Measurements from ENCODE around the gene STIM1. TPM values are rescaled to one million over a fixed set of nuclear protein-coding genes. Genes with fewer than 3 reads are reported as not detected.

The STIM1 gene
- total and polyA plus RNA-seq, 12 donors, result 11.9 to 55.7 (median 37.4) TPM

- Histone ChIP-seq H3K9me3 (no peaks in the 10 kb centered on the region), H3K4me3 (no peak overlapping the region), H3K4me1 (peaks cover 16 to 87% (median 64%) of the 10 kb centered on the region in 9 donors), H3K36me3 (no peaks in the 10 kb centered on the region), H3K27me3 (no peaks in the 10 kb centered on the region), H3K27ac (peak overlapping the region in 1 of 10 donors; percentile 83)
- DNase-seq (no peak), ATAC-seq (no peak)
- intact Hi-C loops (cut with DNase I), result loop anchor here in 9 of 10 donors (5.0 to 10.0 kb wide), 6 partner anchors 84 to 116 kb away; partner anchors contain the start of gene STIM1 (in 8 of the 9)
- TF ChIP-seq, protein P1, sequence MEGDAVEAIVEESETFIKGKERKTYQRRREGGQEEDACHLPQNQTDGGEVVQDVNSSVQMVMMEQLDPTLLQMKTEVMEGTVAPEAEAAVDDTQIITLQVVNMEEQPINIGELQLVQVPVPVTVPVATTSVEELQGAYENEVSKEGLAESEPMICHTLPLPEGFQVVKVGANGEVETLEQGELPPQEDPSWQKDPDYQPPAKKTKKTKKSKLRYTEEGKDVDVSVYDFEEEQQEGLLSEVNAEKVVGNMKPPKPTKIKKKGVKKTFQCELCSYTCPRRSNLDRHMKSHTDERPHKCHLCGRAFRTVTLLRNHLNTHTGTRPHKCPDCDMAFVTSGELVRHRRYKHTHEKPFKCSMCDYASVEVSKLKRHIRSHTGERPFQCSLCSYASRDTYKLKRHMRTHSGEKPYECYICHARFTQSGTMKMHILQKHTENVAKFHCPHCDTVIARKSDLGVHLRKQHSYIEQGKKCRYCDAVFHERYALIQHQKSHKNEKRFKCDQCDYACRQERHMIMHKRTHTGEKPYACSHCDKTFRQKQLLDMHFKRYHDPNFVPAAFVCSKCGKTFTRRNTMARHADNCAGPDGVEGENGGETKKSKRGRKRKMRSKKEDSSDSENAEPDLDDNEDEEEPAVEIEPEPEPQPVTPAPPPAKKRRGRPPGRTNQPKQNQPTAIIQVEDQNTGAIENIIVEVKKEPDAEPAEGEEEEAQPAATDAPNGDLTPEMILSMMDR (IDR thresholded peaks at IDR 0.05), result no peak
- WGBS, 2 donors, result 93 to 97% methylated on average over 2 of the region's 2 CpGs
These were observed 93.7 kb downstream of the STIM1 start for GRCh38 chr11:3949125-3949524.

DNA sequence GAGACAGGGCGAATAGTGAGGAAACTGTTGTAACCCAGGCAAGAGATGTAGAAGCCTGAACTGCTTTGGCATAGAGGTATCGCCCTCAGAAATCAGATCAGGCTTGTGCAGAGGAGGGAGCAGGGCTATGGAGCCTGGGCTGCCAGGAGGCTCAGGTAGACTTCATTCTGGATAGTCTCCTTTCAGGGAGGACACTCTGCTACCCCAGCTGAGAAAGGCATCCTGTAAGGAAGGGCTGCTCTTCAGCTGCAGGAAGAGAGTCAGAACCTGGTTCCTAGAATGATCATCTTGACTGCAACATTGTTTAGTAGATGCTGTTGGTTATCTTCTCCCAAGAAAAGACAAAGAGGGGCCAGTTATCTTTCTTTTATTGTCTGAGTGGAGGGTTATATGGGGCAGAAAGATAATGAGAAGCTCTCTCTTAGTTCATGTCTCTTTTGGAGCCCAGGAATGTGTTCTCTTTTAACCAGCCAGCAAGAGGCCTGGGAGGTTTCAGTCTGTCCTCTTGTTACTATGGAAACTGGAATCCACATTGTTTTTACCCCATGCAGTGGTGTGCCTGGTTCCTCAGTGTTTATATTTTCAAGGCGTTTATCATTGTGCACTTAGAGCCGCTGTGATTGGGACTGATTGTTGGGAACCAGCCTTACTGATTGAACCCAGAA is 95.7 kb downstream of the STIM1 start:
- Histone ChIP-seq H3K4me3 (no peak overlapping the region), H3K27me3 (no peaks in the 10 kb centered on the region), H3K36me3 (no peaks in the 10 kb centered on the region), H3K27ac (peak overlapping the region in 5 of 10 donors; percentile 3 to 46 (median 23)), H3K9me3 (no peaks in the 10 kb centered on the region), H3K4me1 (peaks cover 12 to 81% (median 49%) of the 10 kb centered on the region in 9 donors)
- TF ChIP-seq, protein P1 (IDR thresholded peaks at IDR 0.05), result no peak
- peak in 7 of 8 donors; percentile 17 to 73 (median 34) for ATAC-seq
- DNase-seq, result no peak
- 35 to 59% methylated on average over 4 of the region's 4 CpGs for WGBS, 2 donors
- intact Hi-C loops (cut with DNase I), result loop anchor here in 2 of 10 donors (5.0 to 10.0 kb wide), 2 partner anchors 74 to 91 kb away; no protein-coding TSS in a partner anchor

GRCh38 chr11:3952715-3953114 is 97.3 kb downstream of the STIM1 start:
- Histone ChIP-seq H3K36me3 (no peaks in the 10 kb centered on the region), H3K27ac (no peak overlapping the region), H3K4me3 (no peak overlapping the region), H3K4me1 (peaks cover 7 to 65% (median 34%) of the 10 kb centered on the region in 9 donors), H3K9me3 (no peaks in the 10 kb centered on the region), H3K27me3 (no peaks in the 10 kb centered on the region)
- intact Hi-C loops (cut with DNase I), result loop anchor here in 2 of 10 donors (5.0 to 10.0 kb wide), 2 partner anchors 72 to 90 kb away; no protein-coding TSS in a partner anchor
- TF ChIP-seq, protein P1 (IDR thresholded peaks at IDR 0.05), result no peak
- DNase-seq, result no peak
- peak in 1 of 8 donors; percentile 17 for ATAC-seq

- Histone ChIP-seq H3K4me1 (peaks cover 7 to 59% (median 29%) of the 10 kb centered on the region in 9 donors), H3K36me3 (no peaks in the 10 kb centered on the region), H3K27ac (no peak overlapping the region), H3K4me3 (no peak overlapping the region), H3K27me3 (no peaks in the 10 kb centered on the region), H3K9me3 (no peaks in the 10 kb centered on the region)
- DNase-seq (no peak), ATAC-seq (no peak)
- intact Hi-C loops (cut with DNase I), result loop anchor here in 2 of 10 donors (5.0 to 10.0 kb wide), 2 partner anchors 71 to 89 kb away; no protein-coding TSS in a partner anchor
- WGBS, 2 donors, result 95 to 97% methylated on average over 3 of the region's 3 CpGs
- TF ChIP-seq, protein P1 (IDR thresholded peaks at IDR 0.05), result no peak
These were observed 97.9 kb downstream of the STIM1 start for GRCh38 chr11:3953327-3953726.

All from heart right ventricle (tissue), 16 donors.